Measurements from ENCODE around the gene BRCA1.
"Not testable (repeated sequence)": the region's sequence is repeated elsewhere in the genome, so short reads cannot be mapped to it uniquely, and the experiment has no call there.

Gene BRCA1

GRCh38 chr17:43125967-43126910 lies 1.1 kb upstream of the BRCA1 start:
- peak overlapping the region; percentile 85 for H3K4me3 ChIP-seq (ENCODE audit: low read depth, low read length)
- TF ChIP-seq, protein P1, sequence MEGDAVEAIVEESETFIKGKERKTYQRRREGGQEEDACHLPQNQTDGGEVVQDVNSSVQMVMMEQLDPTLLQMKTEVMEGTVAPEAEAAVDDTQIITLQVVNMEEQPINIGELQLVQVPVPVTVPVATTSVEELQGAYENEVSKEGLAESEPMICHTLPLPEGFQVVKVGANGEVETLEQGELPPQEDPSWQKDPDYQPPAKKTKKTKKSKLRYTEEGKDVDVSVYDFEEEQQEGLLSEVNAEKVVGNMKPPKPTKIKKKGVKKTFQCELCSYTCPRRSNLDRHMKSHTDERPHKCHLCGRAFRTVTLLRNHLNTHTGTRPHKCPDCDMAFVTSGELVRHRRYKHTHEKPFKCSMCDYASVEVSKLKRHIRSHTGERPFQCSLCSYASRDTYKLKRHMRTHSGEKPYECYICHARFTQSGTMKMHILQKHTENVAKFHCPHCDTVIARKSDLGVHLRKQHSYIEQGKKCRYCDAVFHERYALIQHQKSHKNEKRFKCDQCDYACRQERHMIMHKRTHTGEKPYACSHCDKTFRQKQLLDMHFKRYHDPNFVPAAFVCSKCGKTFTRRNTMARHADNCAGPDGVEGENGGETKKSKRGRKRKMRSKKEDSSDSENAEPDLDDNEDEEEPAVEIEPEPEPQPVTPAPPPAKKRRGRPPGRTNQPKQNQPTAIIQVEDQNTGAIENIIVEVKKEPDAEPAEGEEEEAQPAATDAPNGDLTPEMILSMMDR (conservative IDR thresholded peaks at IDR 0.05; ENCODE audit: low read depth, low read length): no peak
- DNase-seq (ENCODE audit: low read depth): no peak

- TF ChIP-seq, protein P1 (conservative IDR thresholded peaks at IDR 0.05; ENCODE audit: low read depth, low read length): no peak
- no peak overlapping the region for H3K4me3 ChIP-seq (ENCODE audit: low read depth, low read length)
- peak; percentile 74 for DNase-seq (ENCODE audit: low read depth)
Measured at GRCh38 chr17:43118679-43119615, 6.2 kb downstream of the BRCA1 start.

- DNase-seq (ENCODE audit: low read depth): no peak
- no peak overlapping the region for H3K4me3 ChIP-seq (ENCODE audit: low read depth, low read length)
- TF ChIP-seq, protein P1 (conservative IDR thresholded peaks at IDR 0.05; ENCODE audit: low read depth, low read length): no peak
Measured at GRCh38 chr17:43114151-43114552, 11.0 kb downstream of the BRCA1 start.

GRCh38 chr17:43106552-43106951 lies 18.6 kb downstream of the BRCA1 start:
- no peak for DNase-seq (ENCODE audit: low read depth)
- TF ChIP-seq, protein P1 (conservative IDR thresholded peaks at IDR 0.05; ENCODE audit: low read depth, low read length): no peak
- no peak overlapping the region for H3K4me3 ChIP-seq (ENCODE audit: low read depth, low read length)

- H3K4me3 ChIP-seq (ENCODE audit: low read depth, low read length): no peak overlapping the region
- TF ChIP-seq, protein P1 (conservative IDR thresholded peaks at IDR 0.05; ENCODE audit: low read depth, low read length): no peak
- DNase-seq (ENCODE audit: low read depth): no peak
Measured at GRCh38 chr17:43105146-43105545, 20.0 kb downstream of the BRCA1 start.

GRCh38 chr17:43104665-43105064 lies 20.5 kb downstream of the BRCA1 start:
- TF ChIP-seq, protein P1 (conservative IDR thresholded peaks at IDR 0.05; ENCODE audit: low read depth, low read length): no peak
- no peak for DNase-seq (ENCODE audit: low read depth)
- no peak overlapping the region for H3K4me3 ChIP-seq (ENCODE audit: low read depth, low read length)

GRCh38 chr17:43095364-43095763 lies 29.8 kb downstream of the BRCA1 start:
- DNase-seq (ENCODE audit: low read depth); H3K4me3 ChIP-seq (ENCODE audit: low read depth, low read length): not testable (repeated sequence)

Measured in choroid plexus epithelial cell (primary cell).